Stomach (tissue), 9 donors: Measurements from ENCODE around the gene CSNK1E. TPM values are rescaled to one million over a fixed set of nuclear protein-coding genes. Genes with fewer than 3 reads are reported as not detected.

Source experiments
- DNase-seq, 2 donors: peaks; one replicate each; pipeline versions ENCODE4 v3.0.0 to v3.0.0-alpha.2; 2013 to 2019
- H3K27ac ChIP-seq, 5 donors: fragments of 200-600 bp in 4 of 5; sonication (generic) in 4 of 5; one replicate each; pipeline ENCODE4 v1.5.1; 2013 to 2019; ENCODE audit warnings: mild to moderate bottlenecking in 1 of 5, moderate library complexity in 1 of 5
- H3K27me3 ChIP-seq, 3 donors: fragments of 200-600 bp; sonication (generic); one replicate each; pipeline ENCODE4 v1.5.1; 2017 to 2019; ENCODE audit warnings: mixed run types in 1 of 3
- H3K36me3 ChIP-seq, 4 donors: fragments of 200-600 bp; sonication (generic); 1 replicate in 3 of 4; 2 replicates in 1 of 4; pipeline ENCODE4 v1.5.1; 2016 to 2019
- H3K4me1 ChIP-seq, 4 donors: fragments of 200-600 bp; sonication (generic); one replicate each; pipeline ENCODE4 v1.5.1; 2016 to 2019
- H3K4me3 ChIP-seq, 4 donors: fragments of 200-600 bp; sonication (generic) in 3 of 4; one replicate each; pipeline ENCODE4 v1.5.1; 2016 to 2019; ENCODE audit warnings: mild to moderate bottlenecking in 1 of 4
- H3K9me3 ChIP-seq, 4 donors: fragments of 200-600 bp; sonication (generic); one replicate each; pipeline ENCODE4 v1.5.1; 2016 to 2019
- CTCF ChIP-seq, 7 experiments: fragments of 450-650 bp in 4 of 7; fragments of 200-600 bp in 3 of 7; sonication (generic) in 3 of 7; IDR thresholded peaks; one replicate each; pipeline ENCODE4 v1.5.1; 2016 to 2019; ENCODE audit warnings: antibody characterized with exemption in 7 of 7, control low read depth in 2 of 7, mild to moderate bottlenecking in 1 of 7
- EP300 ChIP-seq: sonication (generic); formaldehyde crosslinking; IDR thresholded peaks from one replicate; pipeline ENCODE4 v1.6.1; 2017; ENCODE audit warnings: antibody characterized with exemption
- POLR2A ChIP-seq, 4 donors: fragments of 450-650 bp; IDR thresholded peaks; one replicate each; pipeline ENCODE4 v1.6.1; 2016; ENCODE audit warnings: antibody characterized with exemption in 4 of 4, control low read depth in 2 of 4, mild to moderate bottlenecking in 1 of 4, moderate library complexity in 1 of 4
- POLR2AphosphoS5 ChIP-seq, 3 donors: sonication (generic); formaldehyde crosslinking; IDR thresholded peaks; one replicate each; pipeline ENCODE4 v1.6.1; 2016; ENCODE audit warnings: antibody characterized with exemption in 3 of 3
- WGBS, 5 donors: extraction: QIAGEN DNeasy Blood & Tissue Kit in 3 of 5; methylation state at CpG; one replicate each; pipeline versions ENCODE4 v1.1.5 to v1.1.7; 2013 to 2018; 5-methylcytosine and 5-hydroxymethylcytosine counted together
- intact Hi-C: fragments of 100-400 bp; cut with DNase I; formaldehyde crosslinking; loops from one replicate; pipeline ENCODE4 v1.15.1; 2023; ENCODE audit warnings: low total_unique reads
- polyA plus RNA-seq, 3 donors: library from polyadenylated mRNA; stranded (reverse); fragments of 200-250 nt; gene quantifications; one replicate each; pipeline ENCODE4 v1.2.3, GENCODE V29; 2013
- total RNA-seq, 5 donors: library from RNA; depleted of rRNA; stranded (reverse); fragments of >200 nt; gene quantifications; one replicate each; pipeline versions ENCODE4 v1.1.0 to v1.2.3, GENCODE V29; 2014 to 2016
- donor health status: healthy with polysubstance abuse.
- donor health status: Bipolar disorder and iron deficiency.
- donor health status: healthy.

Gene CSNK1E
- total and polyA plus RNA-seq, 8 donors = 19.4 to 135 (median 68.1) TPM

DNA sequence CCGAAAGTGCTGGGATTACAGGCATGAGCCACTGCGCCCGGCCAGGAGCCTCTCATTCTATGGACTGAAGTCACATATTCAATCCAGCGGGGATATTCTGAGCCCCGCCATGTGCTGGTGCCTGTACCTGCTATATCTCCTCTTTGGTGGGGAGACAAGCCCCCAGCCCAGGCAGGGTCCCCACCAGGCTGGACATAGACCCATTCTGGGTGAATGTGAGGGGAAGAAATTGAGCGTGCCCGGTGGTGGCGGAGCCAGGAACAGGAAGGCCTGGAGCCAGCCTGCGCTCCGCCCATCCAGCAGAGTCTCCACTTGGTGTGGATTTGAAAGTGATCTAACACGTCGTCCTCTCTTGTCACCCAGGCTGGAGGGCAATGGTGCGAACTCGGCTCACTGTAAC lies 38.0 kb upstream of the CSNK1E start:
- H3K36me3 ChIP-seq = peaks cover 0 to 16% (median 12%) of the 10 kb centered on the region in 4 donors
- H3K4me3 ChIP-seq = no peak overlapping the region
- WGBS, 5 donors = 79 to 98% (median 97%) methylated on average over 3 to 14 of the region's 14 CpGs
- H3K9me3 ChIP-seq = no peaks in the 10 kb centered on the region
- intact Hi-C loops = no loop called here
- TF ChIP-seq CTCF (IDR thresholded peaks at IDR 0.05) (no peak), POLR2AphosphoS5 (IDR thresholded peaks at IDR 0.05) (no peak), POLR2A (IDR thresholded peaks at IDR 0.05) (no peak), EP300 (no peak)
- H3K27ac ChIP-seq = no peak overlapping the region
- H3K4me1 ChIP-seq = peaks cover 0 to 10% (median 8%) of the 10 kb centered on the region in 4 donors
- DNase-seq = peak in 1 of 2 donors; percentile 21
- no peaks in the 10 kb centered on the region for H3K27me3 ChIP-seq

DNA sequence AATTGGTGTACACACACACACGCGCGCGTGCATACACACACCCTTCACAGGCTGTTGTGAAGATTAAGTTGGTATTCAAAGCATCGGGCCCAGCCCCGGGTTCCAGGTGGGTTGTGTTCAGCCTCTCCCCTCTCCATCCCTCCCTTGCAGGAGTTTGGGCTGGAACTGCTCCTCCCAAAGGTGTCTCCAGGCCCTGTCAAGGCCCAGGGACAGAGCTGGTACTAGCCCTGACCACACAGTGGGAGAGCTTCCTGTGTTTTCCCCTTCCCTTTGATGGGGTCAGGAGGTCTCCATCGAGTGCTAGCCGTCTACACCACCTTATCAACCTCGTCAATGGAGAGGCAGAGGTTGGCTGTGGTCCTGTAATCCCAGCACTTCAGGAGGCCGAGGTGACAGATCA lies 36.5 kb upstream of the CSNK1E start:
- DNase-seq = no peak
- Histone ChIP-seq H3K4me3 (no peak overlapping the region), H3K36me3 (peaks cover 0 to 13% (median 11%) of the 10 kb centered on the region in 4 donors), H3K4me1 (peaks cover 0 to 10% (median 8%) of the 10 kb centered on the region in 4 donors), H3K27ac (peak overlapping the region in 1 of 5 donors; percentile 56), H3K9me3 (no peaks in the 10 kb centered on the region), H3K27me3 (no peaks in the 10 kb centered on the region)
- WGBS, 5 donors = 48 to 70% (median 65%) methylated on average over 6 to 10 of the region's 10 CpGs
- TF ChIP-seq EP300 (no peak), POLR2AphosphoS5 (IDR thresholded peaks at IDR 0.05) (no peak), CTCF (IDR thresholded peaks at IDR 0.05) (no peak), POLR2A (IDR thresholded peaks at IDR 0.05) (no peak)
- intact Hi-C loops = no loop called here

DNA sequence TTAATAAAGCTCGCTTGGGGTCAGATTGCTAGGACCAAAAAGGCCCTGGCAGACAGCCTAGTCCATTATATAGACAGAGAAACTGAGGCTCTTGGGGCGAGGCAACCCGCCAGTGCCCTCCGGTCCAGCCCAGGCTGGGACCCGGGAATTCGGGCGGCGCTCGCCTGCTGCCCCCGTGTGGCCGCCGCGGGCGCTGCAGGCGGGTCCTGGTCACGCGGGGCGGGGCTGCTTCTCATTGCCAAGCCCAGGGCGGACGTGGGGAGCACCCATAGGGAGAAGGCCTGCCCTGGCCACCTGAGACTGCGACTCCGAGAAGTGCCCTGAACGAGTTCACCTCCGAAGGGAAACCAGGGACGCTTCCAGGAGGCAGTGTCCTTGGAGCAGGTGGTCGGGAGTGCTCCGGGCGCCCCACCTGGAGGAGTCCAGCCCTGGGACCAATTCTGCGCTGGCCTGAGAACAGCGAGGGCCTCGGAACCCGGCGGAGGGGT lies 36.0 kb upstream of the CSNK1E start:
- intact Hi-C loops = no loop called here
- Histone ChIP-seq H3K27ac (peak overlapping the region in 1 of 5 donors; percentile 56), H3K9me3 (no peaks in the 10 kb centered on the region), H3K36me3 (peaks cover 0 to 13% (median 11%) of the 10 kb centered on the region in 4 donors), H3K4me1 (peaks cover 0 to 10% (median 8%) of the 10 kb centered on the region in 4 donors), H3K27me3 (peaks cover 0 to 2% (median 0%) of the 10 kb centered on the region in 3 donors), H3K4me3 (no peak overlapping the region)
- no peak for TF ChIP-seq POLR2A (IDR thresholded peaks at IDR 0.05)
- peak in 6 of 7 experiments; percentile 42 to 100 (median 96) for TF ChIP-seq CTCF (IDR thresholded peaks at IDR 0.05)
- TF ChIP-seq POLR2AphosphoS5 (IDR thresholded peaks at IDR 0.05) = peak in 1 of 3 donors; percentile 70
- TF ChIP-seq EP300 = no peak
- peak; percentile 85 to 86 for DNase-seq
- WGBS, 5 donors = 1 to 29% (median 22%) methylated on average over 9 to 33 of the region's 33 CpGs

GRCh38 chr22:38352436-38352835 lies 35.2 kb upstream of the CSNK1E start:
- Histone ChIP-seq H3K36me3 (peaks cover 0 to 13% (median 11%) of the 10 kb centered on the region in 4 donors), H3K4me1 (peaks cover 0 to 10% (median 8%) of the 10 kb centered on the region in 4 donors), H3K9me3 (no peaks in the 10 kb centered on the region), H3K4me3 (no peak overlapping the region), H3K27me3 (peaks cover 0 to 10% (median 0%) of the 10 kb centered on the region in 3 donors), H3K27ac (no peak overlapping the region)
- WGBS, 5 donors = 81 to 93% (median 88%) methylated on average over 4 of the region's 4 CpGs
- TF ChIP-seq POLR2A (IDR thresholded peaks at IDR 0.05) (no peak), CTCF (IDR thresholded peaks at IDR 0.05) (no peak), EP300 (no peak), POLR2AphosphoS5 (IDR thresholded peaks at IDR 0.05) (no peak)
- intact Hi-C loops = no loop called here
- peak in 1 of 2 donors; percentile 11 for DNase-seq
